ENCODE measurements around the gene HOMER3.

HOMER3 gene

GRCh38 chr19:18898081-18898606 is 42.9 kb downstream of the HOMER3 start:
- Histone ChIP-seq H3K36me3 (ENCODE audit: insufficient read depth, low read length) (peaks cover 24% of the 10 kb centered on the region), H3K4me3 (ENCODE audit: low read depth, low read length, poor library complexity, severe bottlenecking) (no peak overlapping the region), H3F3A (ENCODE audit: insufficient read depth, low read length) (no peaks in the 10 kb centered on the region), H3K27ac (ENCODE audit: low read depth, low read length, poor library complexity, severe bottlenecking) (no peak overlapping the region), H3K4me2 (ENCODE audit: low read length) (no peak overlapping the region), H3K27me3 (ENCODE audit: insufficient read depth, low read length) (no peaks in the 10 kb centered on the region), H4K20me1 (ENCODE audit: insufficient read depth, low read length) (no peaks in the 10 kb centered on the region), H3K79me2 (ENCODE audit: insufficient read depth, low read length) (no peaks in the 10 kb centered on the region), H3K9ac (ENCODE audit: low read length) (no peak overlapping the region), H3K4me1 (ENCODE audit: insufficient read depth, low read length, severe bottlenecking) (no peaks in the 10 kb centered on the region), H3K9me2 (ENCODE audit: low read depth, low read length) (no peaks in the 10 kb centered on the region), H3K9me3 (ENCODE audit: low read length) (no peaks in the 10 kb centered on the region), H2AFZ (ENCODE audit: low read length) (no peak overlapping the region)
- TF ChIP-seq, protein P1, sequence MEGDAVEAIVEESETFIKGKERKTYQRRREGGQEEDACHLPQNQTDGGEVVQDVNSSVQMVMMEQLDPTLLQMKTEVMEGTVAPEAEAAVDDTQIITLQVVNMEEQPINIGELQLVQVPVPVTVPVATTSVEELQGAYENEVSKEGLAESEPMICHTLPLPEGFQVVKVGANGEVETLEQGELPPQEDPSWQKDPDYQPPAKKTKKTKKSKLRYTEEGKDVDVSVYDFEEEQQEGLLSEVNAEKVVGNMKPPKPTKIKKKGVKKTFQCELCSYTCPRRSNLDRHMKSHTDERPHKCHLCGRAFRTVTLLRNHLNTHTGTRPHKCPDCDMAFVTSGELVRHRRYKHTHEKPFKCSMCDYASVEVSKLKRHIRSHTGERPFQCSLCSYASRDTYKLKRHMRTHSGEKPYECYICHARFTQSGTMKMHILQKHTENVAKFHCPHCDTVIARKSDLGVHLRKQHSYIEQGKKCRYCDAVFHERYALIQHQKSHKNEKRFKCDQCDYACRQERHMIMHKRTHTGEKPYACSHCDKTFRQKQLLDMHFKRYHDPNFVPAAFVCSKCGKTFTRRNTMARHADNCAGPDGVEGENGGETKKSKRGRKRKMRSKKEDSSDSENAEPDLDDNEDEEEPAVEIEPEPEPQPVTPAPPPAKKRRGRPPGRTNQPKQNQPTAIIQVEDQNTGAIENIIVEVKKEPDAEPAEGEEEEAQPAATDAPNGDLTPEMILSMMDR (IDR thresholded peaks at IDR 0.05; ENCODE audit: low read length): no peak
- TF ChIP-seq EZH2 (IDR thresholded peaks at IDR 0.05; ENCODE audit: borderline replicate concordance, low read length): no peak

GRCh38 chr19:18897094-18898029 is 43.7 kb downstream of the HOMER3 start:
- H3K9ac ChIP-seq (ENCODE audit: low read length): no peak overlapping the region
- H3K4me1 ChIP-seq (ENCODE audit: insufficient read depth, low read length, severe bottlenecking): no peaks in the 10 kb centered on the region
- no peaks in the 10 kb centered on the region for H3K9me2 ChIP-seq (ENCODE audit: low read depth, low read length)
- no peaks in the 10 kb centered on the region for H4K20me1 ChIP-seq (ENCODE audit: insufficient read depth, low read length)
- no peaks in the 10 kb centered on the region for H3K79me2 ChIP-seq (ENCODE audit: insufficient read depth, low read length)
- H3K27ac ChIP-seq (ENCODE audit: low read depth, low read length, poor library complexity, severe bottlenecking): no peak overlapping the region
- H3K9me3 ChIP-seq (ENCODE audit: low read length): no peaks in the 10 kb centered on the region
- H3F3A ChIP-seq (ENCODE audit: insufficient read depth, low read length): no peaks in the 10 kb centered on the region
- H3K27me3 ChIP-seq (ENCODE audit: insufficient read depth, low read length): no peaks in the 10 kb centered on the region
- H3K36me3 ChIP-seq (ENCODE audit: insufficient read depth, low read length): peaks cover 20% of the 10 kb centered on the region
- no peak for TF ChIP-seq EZH2 (IDR thresholded peaks at IDR 0.05; ENCODE audit: borderline replicate concordance, low read length)
- TF ChIP-seq, protein P1 (IDR thresholded peaks at IDR 0.05; ENCODE audit: low read length): no peak
- H2AFZ ChIP-seq (ENCODE audit: low read length): no peak overlapping the region
- no peak overlapping the region for H3K4me3 ChIP-seq (ENCODE audit: low read depth, low read length, poor library complexity, severe bottlenecking)
- H3K4me2 ChIP-seq (ENCODE audit: low read length): no peak overlapping the region

- H3K9me2 ChIP-seq (ENCODE audit: low read depth, low read length): no peaks in the 10 kb centered on the region
- no peak overlapping the region for H3K4me2 ChIP-seq (ENCODE audit: low read length)
- no peaks in the 10 kb centered on the region for H3F3A ChIP-seq (ENCODE audit: insufficient read depth, low read length)
- H2AFZ ChIP-seq (ENCODE audit: low read length): no peak overlapping the region
- H3K4me1 ChIP-seq (ENCODE audit: insufficient read depth, low read length, severe bottlenecking): no peaks in the 10 kb centered on the region
- H3K36me3 ChIP-seq (ENCODE audit: insufficient read depth, low read length): peaks cover 17% of the 10 kb centered on the region
- H3K79me2 ChIP-seq (ENCODE audit: insufficient read depth, low read length): no peaks in the 10 kb centered on the region
- TF ChIP-seq, protein P1 (IDR thresholded peaks at IDR 0.05; ENCODE audit: low read length): no peak
- no peak for TF ChIP-seq EZH2 (IDR thresholded peaks at IDR 0.05; ENCODE audit: borderline replicate concordance, low read length)
- H3K27ac ChIP-seq (ENCODE audit: low read depth, low read length, poor library complexity, severe bottlenecking): no peak overlapping the region
- H3K9me3 ChIP-seq (ENCODE audit: low read length): no peaks in the 10 kb centered on the region
- H3K9ac ChIP-seq (ENCODE audit: low read length): no peak overlapping the region
- H3K27me3 ChIP-seq (ENCODE audit: insufficient read depth, low read length): no peaks in the 10 kb centered on the region
- no peak overlapping the region for H3K4me3 ChIP-seq (ENCODE audit: low read depth, low read length, poor library complexity, severe bottlenecking)
- H4K20me1 ChIP-seq (ENCODE audit: insufficient read depth, low read length): no peaks in the 10 kb centered on the region
Measured at GRCh38 chr19:18896421-18896841, 44.6 kb downstream of the HOMER3 start.

All from OCI-LY1 (cell line).